ENCODE data around the gene PDZD11. TPM values are rescaled to one million over a fixed set of nuclear protein-coding genes. Genes with fewer than 3 reads are reported as not detected.
"Not testable (repeated sequence)": the region's sequence is repeated elsewhere in the genome, so short reads cannot be mapped to it uniquely, and the experiment has no call there.

The PDZD11 gene
- total RNA-seq, 2 experiments from 2014 or later, result 24.0 to 27.0 TPM

- H3K4me3 Mint-ChIP-seq, result no peak overlapping the region
- no peaks in the 10 kb centered on the region for H3K4me1 Mint-ChIP-seq
- H3K36me3 Mint-ChIP-seq, result peaks cover 11% of the 10 kb centered on the region
- no peak for DNase-seq
- no peaks in the 10 kb centered on the region for H3K9me3 Mint-ChIP-seq
- no peaks in the 10 kb centered on the region for H3K27me3 Mint-ChIP-seq
- H3K27ac Mint-ChIP-seq, result no peak overlapping the region
These were observed 10.6 kb downstream of the PDZD11 start for GRCh38 chrX:70279081-70279480.

DNA sequence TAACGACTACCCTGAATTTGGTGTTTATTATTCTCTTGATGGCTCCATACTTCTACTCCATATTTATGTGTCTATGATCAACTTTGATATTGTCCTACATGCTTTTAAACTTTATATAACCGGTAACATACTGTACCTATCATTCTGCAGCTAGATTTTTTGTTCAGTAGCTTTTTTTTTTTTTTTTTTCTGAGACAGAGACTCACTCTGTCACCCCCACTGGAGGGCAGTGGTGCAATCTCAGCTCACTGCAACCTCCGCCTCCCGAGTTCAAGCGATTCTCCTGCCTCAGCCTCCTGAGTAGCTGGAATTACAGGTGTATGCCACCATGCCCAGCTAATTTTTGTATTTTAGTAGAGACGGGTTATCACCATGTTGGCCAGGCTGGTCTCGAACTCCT is 15.7 kb downstream of the PDZD11 start:
- H3K36me3 Mint-ChIP-seq, H3K4me1 Mint-ChIP-seq, H3K27me3 Mint-ChIP-seq, H3K4me3 Mint-ChIP-seq, H3K9me3 Mint-ChIP-seq, DNase-seq, H3K27ac Mint-ChIP-seq: not testable (repeated sequence)

GRCh38 chrX:70268034-70268433 is 21.7 kb downstream of the PDZD11 start, which contains the start of gene ARR3:
Gene ARR3, plus strand, starts transcription at chrX:70268334. Its CDS starts 1,052 bp downstream, at chrX:70269386.
- no peak within 1 kb of the TSS for H3K4me3 Mint-ChIP-seq
- no peak within 1 kb of the TSS for H3K27ac Mint-ChIP-seq
- H3K36me3 Mint-ChIP-seq, result peaks cover 1% of the 10 kb centered on the region
- no peaks in the 10 kb centered on the region for H3K4me1 Mint-ChIP-seq
- no peaks in the 10 kb centered on the region for H3K27me3 Mint-ChIP-seq
- no peak for DNase-seq
- H3K9me3 Mint-ChIP-seq, result no peaks in the 10 kb centered on the region

DNA sequence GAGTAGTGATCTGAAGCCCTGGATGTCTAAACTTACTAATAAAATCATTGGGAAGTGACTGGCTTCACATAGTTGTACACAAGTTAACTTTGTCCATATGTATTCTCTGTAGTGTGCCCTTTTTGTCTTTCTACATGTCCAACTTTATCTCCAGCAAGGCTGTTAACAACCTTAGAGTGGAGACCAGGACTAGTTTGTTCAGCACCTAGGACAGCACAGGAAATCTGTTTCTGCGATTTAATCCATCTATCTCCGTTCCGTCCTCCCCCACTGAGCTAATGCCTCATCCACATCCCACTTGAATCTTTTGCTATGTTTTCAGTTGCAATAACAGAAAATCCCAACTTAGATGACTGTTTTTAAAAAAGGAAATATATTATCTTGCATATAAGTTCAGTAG is 24.9 kb downstream of the PDZD11 start:
- H3K4me3 Mint-ChIP-seq, result no peak overlapping the region
- DNase-seq, result no peak
- H3K27ac Mint-ChIP-seq, result no peak overlapping the region
- H3K27me3 Mint-ChIP-seq, result no peaks in the 10 kb centered on the region
- no peaks in the 10 kb centered on the region for H3K9me3 Mint-ChIP-seq
- H3K4me1 Mint-ChIP-seq, result no peaks in the 10 kb centered on the region
- peaks cover 1% of the 10 kb centered on the region for H3K36me3 Mint-ChIP-seq

- Mint-ChIP-seq H3K9me3 (no peaks in the 10 kb centered on the region), H3K27me3 (no peaks in the 10 kb centered on the region), H3K4me1 (no peaks in the 10 kb centered on the region), H3K27ac (no peak overlapping the region), H3K4me3 (no peak overlapping the region), H3K36me3 (peaks cover 3% of the 10 kb centered on the region)
- peak; percentile 36 for DNase-seq
These were observed 26.7 kb downstream of the PDZD11 start for GRCh38 chrX:70262952-70263567.

- no peak within 1 kb of the TSS for H3K27ac Mint-ChIP-seq
- no peaks in the 10 kb centered on the region for H3K4me1 Mint-ChIP-seq
- no peaks in the 10 kb centered on the region for H3K27me3 Mint-ChIP-seq
- H3K9me3 Mint-ChIP-seq, result no peaks in the 10 kb centered on the region
- peaks cover 3% of the 10 kb centered on the region for H3K36me3 Mint-ChIP-seq
- H3K4me3 Mint-ChIP-seq, result no peak within 1 kb of the TSS
- DNase-seq, result no peak
These were observed 29.6 kb downstream of the PDZD11 start, which contains the start of gene P2RY4 for GRCh38 chrX:70260104-70260503. Gene P2RY4, minus strand, starts transcription at chrX:70260204. Its CDS starts 580 bp downstream, at chrX:70259624.

GRCh38 chrX:70257423-70258288 is 32.1 kb downstream of the PDZD11 start:
- no peaks in the 10 kb centered on the region for H3K27me3 Mint-ChIP-seq
- H3K27ac Mint-ChIP-seq, result no peak overlapping the region
- peak overlapping the region; percentile 11 for H3K4me3 Mint-ChIP-seq
- H3K36me3 Mint-ChIP-seq, result peaks cover 10% of the 10 kb centered on the region
- H3K4me1 Mint-ChIP-seq, result peaks cover 15% of the 10 kb centered on the region
- no peaks in the 10 kb centered on the region for H3K9me3 Mint-ChIP-seq
- DNase-seq, result no peak

DNA sequence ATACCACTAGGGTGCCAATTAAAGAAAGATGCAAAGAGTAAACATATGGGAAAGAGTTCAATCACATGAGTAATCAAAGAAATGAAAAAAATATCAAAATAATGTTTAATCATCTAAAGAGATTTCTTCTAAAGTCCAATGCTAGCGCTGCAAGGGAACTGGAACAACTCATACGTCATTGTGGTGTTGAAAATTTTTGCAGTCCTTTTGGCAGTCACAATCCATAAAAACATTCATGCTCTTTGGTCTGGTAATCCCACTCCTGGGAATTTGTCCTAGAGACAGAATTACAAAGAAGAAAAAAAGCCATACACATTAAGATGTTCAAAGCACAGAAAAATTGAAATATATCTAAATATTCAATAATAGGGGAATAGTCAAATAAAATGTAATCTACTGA is 34.3 kb downstream of the PDZD11 start:
- Mint-ChIP-seq H3K4me1 (peaks cover 15% of the 10 kb centered on the region), H3K27me3 (no peaks in the 10 kb centered on the region), H3K27ac (no peak overlapping the region), H3K4me3 (no peak overlapping the region), H3K9me3 (no peaks in the 10 kb centered on the region), H3K36me3 (peaks cover 10% of the 10 kb centered on the region)
- DNase-seq, result no peak

DNA sequence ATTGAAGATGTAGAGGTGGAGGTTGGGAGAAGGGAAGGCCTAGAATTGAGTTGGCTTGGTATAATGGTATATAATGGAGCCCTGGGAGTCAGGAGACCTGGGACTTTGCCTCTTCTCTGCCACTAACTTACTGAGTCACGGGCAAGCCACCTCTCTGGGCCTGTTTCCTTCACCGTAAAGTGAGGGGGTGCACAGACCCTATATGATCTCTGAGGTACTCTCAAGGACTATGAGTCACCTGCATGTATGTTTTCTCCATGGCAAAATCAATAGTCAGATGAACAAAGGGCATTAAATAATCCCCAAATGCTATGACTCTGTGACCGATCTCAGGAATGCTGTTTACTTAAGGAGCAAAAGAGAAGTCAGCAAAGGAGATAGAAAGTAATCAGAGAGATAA is 34.8 kb downstream of the PDZD11 start:
- peaks cover 15% of the 10 kb centered on the region for H3K4me1 Mint-ChIP-seq
- DNase-seq, result no peak
- H3K27me3 Mint-ChIP-seq, result no peaks in the 10 kb centered on the region
- no peak overlapping the region for H3K4me3 Mint-ChIP-seq
- peak overlapping the region; percentile 95 for H3K27ac Mint-ChIP-seq
- no peaks in the 10 kb centered on the region for H3K9me3 Mint-ChIP-seq
- H3K36me3 Mint-ChIP-seq, result peaks cover 10% of the 10 kb centered on the region

- H3K36me3 Mint-ChIP-seq, result peaks cover 10% of the 10 kb centered on the region
- H3K27me3 Mint-ChIP-seq, result no peaks in the 10 kb centered on the region
- H3K4me1 Mint-ChIP-seq, result peaks cover 15% of the 10 kb centered on the region
- peak overlapping the region; percentile 95 for H3K27ac Mint-ChIP-seq
- no peak overlapping the region for H3K4me3 Mint-ChIP-seq
- no peaks in the 10 kb centered on the region for H3K9me3 Mint-ChIP-seq
- DNase-seq, result no peak
These were observed 35.7 kb downstream of the PDZD11 start for GRCh38 chrX:70254063-70254400.

GRCh38 chrX:70253377-70254062 is 36.2 kb downstream of the PDZD11 start:
- Mint-ChIP-seq H3K27ac (peak overlapping the region; percentile 95), H3K36me3 (peaks cover 9% of the 10 kb centered on the region), H3K4me3 (no peak overlapping the region), H3K4me1 (peaks cover 15% of the 10 kb centered on the region), H3K27me3 (no peaks in the 10 kb centered on the region), H3K9me3 (no peaks in the 10 kb centered on the region)
- no peak for DNase-seq

DNA sequence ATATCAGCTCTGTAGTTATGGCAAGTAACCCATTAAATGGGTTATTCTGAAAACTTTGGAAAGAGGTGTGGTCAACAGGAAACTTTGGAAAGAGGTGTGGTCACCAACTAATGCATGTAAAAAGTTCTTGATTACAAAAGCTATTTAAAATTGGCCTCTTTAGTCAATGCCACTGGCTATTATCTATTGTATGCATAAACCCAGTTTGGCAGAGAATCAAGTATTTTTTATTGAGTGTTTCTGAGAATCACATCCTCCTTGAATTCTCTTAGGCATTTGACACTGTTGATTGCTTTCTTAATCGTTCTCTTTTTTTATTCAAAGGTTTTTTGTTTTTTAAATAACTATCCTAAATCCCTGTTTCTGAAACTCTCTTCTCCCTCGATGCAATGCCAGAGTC is 37.2 kb downstream of the PDZD11 start:
- no peak overlapping the region for H3K27ac Mint-ChIP-seq

GRCh38 chrX:70247252-70247651 is 42.5 kb downstream of the PDZD11 start:
- no peaks in the 10 kb centered on the region for H3K4me1 Mint-ChIP-seq
- no peaks in the 10 kb centered on the region for H3K9me3 Mint-ChIP-seq
- H3K27me3 Mint-ChIP-seq, result no peaks in the 10 kb centered on the region
- no peak overlapping the region for H3K4me3 Mint-ChIP-seq
- no peak for DNase-seq
- no peak overlapping the region for H3K27ac Mint-ChIP-seq
- no peaks in the 10 kb centered on the region for H3K36me3 Mint-ChIP-seq

More for the DNA sequence above, 37.2 kb downstream of the PDZD11 start:
- peaks cover 9% of the 10 kb centered on the region for H3K36me3 Mint-ChIP-seq
- no peaks in the 10 kb centered on the region for H3K9me3 Mint-ChIP-seq
- H3K27me3 Mint-ChIP-seq, result no peaks in the 10 kb centered on the region
- DNase-seq, result no peak
- H3K4me1 Mint-ChIP-seq, result peaks cover 15% of the 10 kb centered on the region
- H3K4me3 Mint-ChIP-seq, result no peak overlapping the region

DNA sequence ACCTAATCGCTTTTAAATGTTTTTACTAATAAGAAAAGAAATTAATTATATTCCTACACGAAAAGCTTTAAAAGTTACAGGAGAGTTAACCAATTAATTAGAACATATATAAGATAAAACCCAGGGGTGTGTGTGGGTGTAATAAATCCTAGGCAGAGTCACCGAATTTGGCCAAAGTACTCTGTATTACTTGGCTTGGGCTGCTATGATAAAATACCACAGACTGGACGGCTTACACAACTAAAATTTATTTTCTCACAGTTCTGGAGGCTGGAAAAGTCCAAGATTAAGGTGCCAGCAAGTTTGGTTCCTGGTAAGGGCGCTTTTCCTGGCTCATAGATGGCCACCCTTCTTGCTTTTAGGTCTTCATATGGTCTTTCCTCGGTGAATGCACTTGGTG is 44.8 kb downstream of the PDZD11 start:
- Mint-ChIP-seq H3K27me3 (no peaks in the 10 kb centered on the region), H3K36me3 (peaks cover 2% of the 10 kb centered on the region), H3K27ac (no peak overlapping the region), H3K4me3 (no peak overlapping the region), H3K4me1 (peaks cover 4% of the 10 kb centered on the region), H3K9me3 (no peaks in the 10 kb centered on the region)
- DNase-seq, result no peak

DNA sequence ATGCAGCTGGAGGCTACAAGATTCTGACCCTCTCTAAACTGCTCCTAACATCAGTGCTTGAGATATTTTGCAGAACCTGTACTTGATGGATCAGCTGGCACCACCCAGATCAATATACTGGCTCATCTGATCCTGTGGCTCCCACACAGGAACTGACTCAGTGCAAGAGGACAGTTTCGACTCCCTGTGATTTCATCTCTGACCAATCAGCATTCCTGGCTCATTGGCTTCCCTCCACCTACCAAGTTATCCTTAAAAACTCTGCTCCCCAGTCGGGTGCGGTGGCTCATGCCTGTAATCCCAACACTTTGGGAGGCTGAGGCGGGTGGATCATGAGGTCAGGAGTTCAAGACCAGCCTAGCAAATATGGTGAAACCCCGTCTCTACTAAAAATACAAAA is 46.1 kb downstream of the PDZD11 start:
- not testable (repeated sequence) for H3K36me3 Mint-ChIP-seq, H3K4me3 Mint-ChIP-seq, H3K9me3 Mint-ChIP-seq, H3K27me3 Mint-ChIP-seq, H3K27ac Mint-ChIP-seq, H3K4me1 Mint-ChIP-seq, DNase-seq
